HepG2 (cell line): ENCODE results near the gene NOX3. TPM values are rescaled to one million over a fixed set of nuclear protein-coding genes. Genes with fewer than 3 reads are reported as not detected.

Experiments
- ATF1 ChIP-seq: IDR thresholded peaks from 2 replicates; pipeline ENCODE4 v1.6.1; 2016; ENCODE audit warnings: mild to moderate bottlenecking, control low read depth
- HOXA5 ChIP-seq: sonication (generic); formaldehyde crosslinking; IDR thresholded peaks from 2 replicates; pipeline ENCODE4 v1.4.0; 2020; ENCODE audit warnings: missing genetic modification reagents
- KMT2B ChIP-seq: IDR thresholded peaks from 2 replicates; pipeline ENCODE4 v1.6.1; 2016; ENCODE audit warnings: missing genetic modification reagents, missing compliant biosample characterization
- MLX ChIP-seq: IDR thresholded peaks from 2 replicates; pipeline ENCODE4 v1.6.1; 2016
- NKX3-1 ChIP-seq: sonication (generic); formaldehyde crosslinking; IDR thresholded peaks from 2 replicates; pipeline ENCODE4 v1.5.0; 2020; ENCODE audit warnings: missing genetic modification reagents
- SOX13 ChIP-seq, 3 experiments: fragments of 450-650 bp in 1 of 3; sonication (generic) in 1 of 3; formaldehyde crosslinking in 1 of 3; IDR thresholded peaks in 2 of 3; conservative IDR thresholded peaks in 1 of 3; 2 replicates each; pipeline versions ENCODE4 v1.5.0 to v1.6.1; 2016 to 2020; ENCODE audit warnings: antibody characterized with exemption in 1 of 3, mild to moderate bottlenecking in 1 of 3, missing compliant biosample characterization in 1 of 3, missing genetic modification reagents in 1 of 3, moderate library complexity in 1 of 3
- ZBTB20 ChIP-seq: sonication (generic); formaldehyde crosslinking; IDR thresholded peaks from 2 replicates; pipeline ENCODE4 v1.8.1; 2023; ENCODE audit warnings: missing genetic modification reagents, low read depth, mild to moderate bottlenecking, borderline replicate concordance
- ZFP36L1 ChIP-seq: sonication (generic); formaldehyde crosslinking; IDR thresholded peaks from 2 replicates; pipeline ENCODE4 v1.8.0; 2022; ENCODE audit warnings: mild to moderate bottlenecking, missing genetic modification reagents, moderate library complexity
- ZMYM2 ChIP-seq: sonication (generic); formaldehyde crosslinking; IDR thresholded peaks from 2 replicates; pipeline ENCODE4 v1.8.0; 2022; ENCODE audit warnings: mild to moderate bottlenecking, missing genetic modification reagents
- ZNF224 ChIP-seq: sonication (generic); formaldehyde crosslinking; IDR thresholded peaks from 2 replicates; pipeline ENCODE4 v1.5.0; 2020; ENCODE audit warnings: mild to moderate bottlenecking, missing genetic modification reagents
- ZNF225 ChIP-seq: sonication (generic); formaldehyde crosslinking; IDR thresholded peaks from 2 replicates; pipeline ENCODE4 v1.4.0; 2020; ENCODE audit warnings: mild to moderate bottlenecking, missing genetic modification reagents
- ZNF468 ChIP-seq: sonication (generic); formaldehyde crosslinking; IDR thresholded peaks from 2 replicates; pipeline ENCODE4 v1.8.0; 2022; ENCODE audit warnings: mild to moderate bottlenecking, moderate library complexity, missing genetic modification reagents
- ZNF674 ChIP-seq: sonication (generic); formaldehyde crosslinking; IDR thresholded peaks from 2 replicates; pipeline ENCODE4 v1.5.0; 2020; ENCODE audit warnings: low read depth, mild to moderate bottlenecking, missing genetic modification reagents
- ZNF687 ChIP-seq: sonication (generic); formaldehyde crosslinking; IDR thresholded peaks from 2 replicates; pipeline ENCODE4 v1.5.1; 2020; ENCODE audit warnings: mild to moderate bottlenecking, missing genetic modification reagents, moderate library complexity
- ZSCAN20 ChIP-seq: sonication (generic); formaldehyde crosslinking; IDR thresholded peaks from 2 replicates; pipeline ENCODE4 v1.4.0; 2020; ENCODE audit warnings: missing genetic modification reagents, mild to moderate bottlenecking, borderline replicate concordance
- polyA plus RNA-seq, 8 experiments: library from polyadenylated mRNA; depleted of rRNA in 3 of 8; stranded (reverse) in 7 of 8; unstranded in 1 of 8; fragments of >200 nt; fragmentation: Illumina TruSeq in 4 of 8; extraction: Trizol in 4 of 8; gene quantifications; 2 replicates each; pipeline versions ENCODE4 v1.2.1 to v1.2.3, GENCODE V29; 2011 to 2016; ENCODE audit warnings: low read depth in 4 of 8, missing spikeins in 1 of 8, mixed read lengths in 1 of 8; ENCODE audit not compliant: insufficient read depth in 1 of 8
- total RNA-seq, 5 experiments: library from RNA; depleted of rRNA; stranded (reverse); fragments of >200 nt; fragmentation: Illumina TruSeq; extraction: Trizol; gene quantifications; 2 replicates each; pipeline ENCODE4 v1.2.3, GENCODE V29; 2016; ENCODE audit warnings: low read depth in 1 of 5
- TF ChIP-seq, protein P1 (sequence below): sonication (generic); formaldehyde crosslinking; IDR thresholded peaks from 2 replicates; pipeline ENCODE4 v1.9.0; 2021; ENCODE audit warnings: missing genetic modification reagents, borderline replicate concordance
- TF ChIP-seq, protein P2 (sequence below): IDR thresholded peaks from 2 replicates; pipeline ENCODE4 v1.6.1; 2012; ENCODE audit warnings: inconsistent platforms
- TF ChIP-seq, protein P3 (sequence below): sonication (generic); formaldehyde crosslinking; IDR thresholded peaks from 2 replicates; pipeline ENCODE4 v1.8.0; 2022; ENCODE audit warnings: missing genetic modification reagents, low read depth, mild to moderate bottlenecking, borderline replicate concordance
- TF ChIP-seq, protein P4 (sequence below): sonication (generic); formaldehyde crosslinking; IDR thresholded peaks from 2 replicates; pipeline ENCODE4 v1.5.0; 2020; ENCODE audit warnings: mild to moderate bottlenecking, missing genetic modification reagents

The NOX3 gene
- total and polyA plus RNA-seq, 2 of the 13 experiments (the other 11 are each of a cell fraction or from before 2014, with no cell fraction given): 0.09 to 0.18 TPM

DNA sequence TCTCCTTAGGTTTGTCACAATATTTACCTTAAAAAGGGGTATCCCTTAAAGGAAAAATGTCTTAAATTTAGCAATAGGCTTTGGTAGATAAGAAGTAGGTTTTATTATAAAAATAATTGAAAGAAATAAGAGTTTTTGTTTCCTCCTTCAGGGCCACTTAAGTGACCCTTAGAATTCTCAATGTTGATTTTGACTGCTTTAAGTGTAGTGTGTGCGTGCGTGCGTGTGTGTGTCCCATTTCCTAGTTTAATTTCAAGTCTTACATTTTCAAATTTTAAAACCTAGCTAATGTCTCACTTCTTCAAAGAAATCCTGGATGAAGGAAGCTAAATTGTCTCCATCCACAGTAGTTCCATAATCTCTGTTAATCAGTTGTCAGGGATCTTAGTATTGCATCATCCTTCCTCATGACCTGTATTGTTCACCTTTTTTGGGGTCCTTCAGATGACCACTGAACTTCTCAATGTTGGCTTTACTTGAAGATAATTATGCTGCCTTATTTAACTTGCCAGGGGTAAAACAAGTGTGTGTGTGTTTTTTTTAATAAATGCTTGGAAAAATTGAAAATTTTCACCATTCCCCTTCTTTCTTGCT lies 90.7 kb downstream of the NOX3 start (continued):
- TF ChIP-seq, protein P1, sequence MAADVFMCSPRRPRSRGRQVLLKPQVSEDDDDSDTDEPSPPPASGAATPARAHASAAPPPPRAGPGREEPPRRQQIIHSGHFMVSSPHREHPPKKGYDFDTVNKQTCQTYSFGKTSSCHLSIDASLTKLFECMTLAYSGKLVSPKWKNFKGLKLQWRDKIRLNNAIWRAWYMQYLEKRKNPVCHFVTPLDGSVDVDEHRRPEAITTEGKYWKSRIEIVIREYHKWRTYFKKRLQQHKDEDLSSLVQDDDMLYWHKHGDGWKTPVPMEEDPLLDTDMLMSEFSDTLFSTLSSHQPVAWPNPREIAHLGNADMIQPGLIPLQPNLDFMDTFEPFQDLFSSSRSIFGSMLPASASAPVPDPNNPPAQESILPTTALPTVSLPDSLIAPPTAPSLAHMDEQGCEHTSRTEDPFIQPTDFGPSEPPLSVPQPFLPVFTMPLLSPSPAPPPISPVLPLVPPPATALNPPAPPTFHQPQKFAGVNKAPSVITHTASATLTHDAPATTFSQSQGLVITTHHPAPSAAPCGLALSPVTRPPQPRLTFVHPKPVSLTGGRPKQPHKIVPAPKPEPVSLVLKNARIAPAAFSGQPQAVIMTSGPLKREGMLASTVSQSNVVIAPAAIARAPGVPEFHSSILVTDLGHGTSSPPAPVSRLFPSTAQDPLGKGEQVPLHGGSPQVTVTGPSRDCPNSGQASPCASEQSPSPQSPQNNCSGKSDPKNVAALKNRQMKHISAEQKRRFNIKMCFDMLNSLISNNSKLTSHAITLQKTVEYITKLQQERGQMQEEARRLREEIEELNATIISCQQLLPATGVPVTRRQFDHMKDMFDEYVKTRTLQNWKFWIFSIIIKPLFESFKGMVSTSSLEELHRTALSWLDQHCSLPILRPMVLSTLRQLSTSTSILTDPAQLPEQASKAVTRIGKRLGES (CRISPR knock-in tag): no peak
- TF ChIP-seq ZMYM2 (no peak), NKX3-1 (CRISPR knock-in tag) (no peak), ZFP36L1 (CRISPR knock-in tag) (no peak), ZNF468 (no peak), MLX (no peak), ZSCAN20 (no peak), ZNF674 (CRISPR knock-in tag) (no peak), ZNF224 (CRISPR knock-in tag) (no peak), SOX13 (IDR thresholded peaks at IDR 0.05) (no peak), SOX13 (CRISPR knock-in tag; conservative IDR thresholded peaks at IDR 0.05 in 1 of 2, IDR thresholded peaks at IDR 0.05 in 1 of 2) (peak in 1 of 2 experiments; percentile 56; a peak in 2 of 4 replicates), HOXA5 (CRISPR knock-in tag) (no peak), KMT2B (CRISPR knock-in tag) (no peak), ZNF687 (CRISPR knock-in tag) (no peak), ZNF225 (CRISPR knock-in tag) (no peak), ZBTB20 (CRISPR knock-in tag) (no peak), ATF1 (CRISPR knock-in tag) (no peak)
- TF ChIP-seq, protein P2, sequence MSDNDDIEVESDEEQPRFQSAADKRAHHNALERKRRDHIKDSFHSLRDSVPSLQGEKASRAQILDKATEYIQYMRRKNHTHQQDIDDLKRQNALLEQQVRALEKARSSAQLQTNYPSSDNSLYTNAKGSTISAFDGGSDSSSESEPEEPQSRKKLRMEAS: no peak
- TF ChIP-seq, protein P3, sequence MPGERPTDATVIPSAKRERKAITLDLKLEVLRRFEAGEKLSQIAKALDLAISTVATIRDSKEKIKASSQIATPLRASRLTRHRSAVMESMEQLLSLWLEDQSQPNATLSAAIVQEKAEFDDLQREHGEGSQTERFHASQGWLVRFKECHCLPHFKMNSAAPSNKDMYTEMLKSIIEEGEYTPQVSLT (CRISPR knock-in tag): no peak
- TF ChIP-seq, protein P4, sequence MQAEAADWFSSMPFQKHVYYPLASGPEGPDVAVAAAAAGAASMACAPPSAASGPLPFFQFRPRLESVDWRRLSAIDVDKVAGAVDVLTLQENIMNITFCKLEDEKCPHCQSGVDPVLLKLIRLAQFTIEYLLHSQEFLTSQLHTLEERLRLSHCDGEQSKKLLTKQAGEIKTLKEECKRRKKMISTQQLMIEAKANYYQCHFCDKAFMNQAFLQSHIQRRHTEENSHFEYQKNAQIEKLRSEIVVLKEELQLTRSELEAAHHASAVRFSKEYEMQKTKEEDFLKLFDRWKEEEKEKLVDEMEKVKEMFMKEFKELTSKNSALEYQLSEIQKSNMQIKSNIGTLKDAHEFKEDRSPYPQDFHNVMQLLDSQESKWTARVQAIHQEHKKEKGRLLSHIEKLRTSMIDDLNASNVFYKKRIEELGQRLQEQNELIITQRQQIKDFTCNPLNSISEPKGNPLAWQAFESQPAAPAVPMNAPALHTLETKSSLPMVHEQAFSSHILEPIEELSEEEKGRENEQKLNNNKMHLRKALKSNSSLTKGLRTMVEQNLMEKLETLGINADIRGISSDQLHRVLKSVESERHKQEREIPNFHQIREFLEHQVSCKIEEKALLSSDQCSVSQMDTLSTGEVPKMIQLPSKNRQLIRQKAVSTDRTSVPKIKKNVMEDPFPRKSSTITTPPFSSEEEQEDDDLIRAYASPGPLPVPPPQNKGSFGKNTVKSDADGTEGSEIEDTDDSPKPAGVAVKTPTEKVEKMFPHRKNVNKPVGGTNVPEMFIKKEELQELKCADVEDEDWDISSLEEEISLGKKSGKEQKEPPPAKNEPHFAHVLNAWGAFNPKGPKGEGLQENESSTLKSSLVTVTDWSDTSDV (CRISPR knock-in tag): no peak
